H9 (cell line): Measurements from ENCODE around the gene TOR4A. TPM values are rescaled to one million over a fixed set of nuclear protein-coding genes. Genes with fewer than 3 reads are reported as not detected.

ENCODE experiments used
- DNase-seq: peaks from one replicate; pipeline ENCODE4 v3.0.0-alpha.2; 2017
- H2AFZ ChIP-seq: one replicate; pipeline ENCODE4 v1.6.1; 2013; ENCODE audit warnings: mild to moderate bottlenecking, low read length, control low read depth, moderate library complexity
- H2AK5ac ChIP-seq: 2 replicates; pipeline ENCODE4 v1.6.1; 2013; ENCODE audit warnings: low read length, control low read depth, mixed read lengths; ENCODE audit not compliant: insufficient read length
- H2BK120ac ChIP-seq: one replicate; pipeline ENCODE4 v1.6.1; 2013; ENCODE audit warnings: low read depth, mild to moderate bottlenecking, low read length, control low read depth, inconsistent platforms; ENCODE audit not compliant: poor library complexity, severe bottlenecking
- H2BK12ac ChIP-seq: 2 replicates; pipeline ENCODE4 v1.6.1; 2013; ENCODE audit warnings: low read length, control low read depth, mixed read lengths, low read depth; ENCODE audit not compliant: insufficient read length
- H2BK15ac ChIP-seq: 2 replicates; pipeline ENCODE4 v1.6.1; 2013; ENCODE audit warnings: low read depth, low read length, control low read depth
- H2BK20ac ChIP-seq: one replicate; pipeline ENCODE4 v1.6.1; 2013; ENCODE audit warnings: low read depth, mild to moderate bottlenecking, low read length, control low read depth, inconsistent platforms; ENCODE audit not compliant: poor library complexity, severe bottlenecking
- H2BK5ac ChIP-seq: 2 replicates; pipeline ENCODE4 v1.6.1; 2013; ENCODE audit warnings: low read length, control low read depth, mixed read lengths; ENCODE audit not compliant: insufficient read length
- H3K14ac ChIP-seq: 2 replicates; pipeline ENCODE4 v1.6.1; 2013; ENCODE audit warnings: low read length, control low read depth; ENCODE audit not compliant: insufficient read depth
- H3K18ac ChIP-seq: 2 replicates; pipeline ENCODE4 v1.6.1; 2013; ENCODE audit warnings: low read depth, mild to moderate bottlenecking, mixed read lengths, low read length, control low read depth; ENCODE audit not compliant: insufficient read length
- H3K23ac ChIP-seq: 2 replicates; pipeline ENCODE4 v1.6.1; 2013; ENCODE audit warnings: low read length, control low read depth, mixed read lengths, low read depth; ENCODE audit not compliant: insufficient read length
- H3K23me2 ChIP-seq: 2 replicates; pipeline ENCODE4 v1.6.1; 2013; ENCODE audit warnings: low read depth, mild to moderate bottlenecking, mixed read lengths, low read length, control low read depth; ENCODE audit not compliant: insufficient read length, poor library complexity, severe bottlenecking
- H3K27ac ChIP-seq: 2 replicates; pipeline ENCODE4 v1.5.1; 2013; ENCODE audit warnings: low read length, control low read depth, mixed read lengths, low read depth; ENCODE audit not compliant: insufficient read length
- H3K27me3 ChIP-seq: 2 replicates; pipeline ENCODE4 v1.6.1; 2013; ENCODE audit warnings: low read length, control low read depth, inconsistent platforms; ENCODE audit not compliant: insufficient read depth
- H3K4ac ChIP-seq: 2 replicates; pipeline ENCODE4 v1.6.1; 2013; ENCODE audit warnings: low read depth, mild to moderate bottlenecking, control low read depth, inconsistent platforms, low read length, moderate library complexity
- H3K4me1 ChIP-seq: 2 replicates; pipeline ENCODE4 v1.6.1; 2013; ENCODE audit warnings: low read length, control low read depth, inconsistent platforms; ENCODE audit not compliant: insufficient read depth
- H3K4me2 ChIP-seq: 2 replicates; pipeline ENCODE4 v1.6.1; 2013; ENCODE audit warnings: low read length, control low read depth, mixed read lengths; ENCODE audit not compliant: insufficient read length, insufficient read depth
- H3K56ac ChIP-seq: 2 replicates; pipeline ENCODE4 v1.6.1; 2013; ENCODE audit warnings: low read depth, mild to moderate bottlenecking, mixed read lengths, low read length, control low read depth; ENCODE audit not compliant: insufficient read length
- H3K79me1 ChIP-seq: 2 replicates; pipeline ENCODE4 v1.6.1; 2013; ENCODE audit warnings: low read depth, mild to moderate bottlenecking, moderate library complexity, low read length, control low read depth, inconsistent platforms; ENCODE audit not compliant: insufficient read depth, poor library complexity, severe bottlenecking
- H3K79me2 ChIP-seq: 2 replicates; pipeline ENCODE4 v1.6.1; 2013; ENCODE audit warnings: low read length, control low read depth, inconsistent platforms; ENCODE audit not compliant: insufficient read depth
- H3K9ac ChIP-seq: 2 replicates; pipeline ENCODE4 v1.6.1; 2013; ENCODE audit warnings: low read length, control low read depth, mixed read lengths; ENCODE audit not compliant: insufficient read length; ENCODE audit errors: extremely low read depth
- H3K9me3 ChIP-seq: one replicate; pipeline ENCODE4 v1.6.1; 2013; ENCODE audit warnings: low read depth, low read length, inconsistent platforms; ENCODE audit not compliant: control insufficient read depth
- H3T11ph ChIP-seq: one replicate; pipeline ENCODE4 v1.6.1; 2013; ENCODE audit warnings: mild to moderate bottlenecking, low read length, control low read depth, inconsistent platforms
- H4K20me1 ChIP-seq: one replicate; pipeline ENCODE4 v1.6.1; 2013; ENCODE audit not compliant: control insufficient read depth, insufficient read length, insufficient read depth
- H4K5ac ChIP-seq: 2 replicates; pipeline ENCODE4 v1.6.1; 2013; ENCODE audit warnings: low read depth, mild to moderate bottlenecking, mixed read lengths, low read length, control low read depth; ENCODE audit not compliant: insufficient read length
- H4K8ac ChIP-seq: replicated peaks from 2 replicates; pipeline ENCODE4 v1.6.1; 2013; ENCODE audit warnings: low read length, control low read depth, mixed read lengths, low read depth; ENCODE audit not compliant: insufficient read length
- H4K91ac ChIP-seq: 2 replicates; pipeline ENCODE4 v1.6.1; 2013; ENCODE audit warnings: low read depth, mild to moderate bottlenecking, moderate library complexity, mixed read lengths, low read length, control low read depth; ENCODE audit not compliant: insufficient read length
- H3K27ac Mint-ChIP-seq, 3 experiments: 2 replicates in 2 of 3; 3 replicates in 1 of 3; pipeline ENCODE4 v1.8.0; 2020 to 2021; ENCODE audit warnings: mixed read lengths in 3 of 3, mild to moderate bottlenecking in 1 of 3, moderate library complexity in 1 of 3
- H3K27me3 Mint-ChIP-seq: 2 replicates; pipeline ENCODE4 v1.8.0; 2021; ENCODE audit warnings: low read depth, mild to moderate bottlenecking, moderate library complexity, mixed read lengths
- H3K36me3 Mint-ChIP-seq, 3 experiments: 2 replicates in 2 of 3; 3 replicates in 1 of 3; pipeline ENCODE4 v1.8.0; 2020 to 2021; ENCODE audit warnings: low read depth in 3 of 3, mixed read lengths in 3 of 3; ENCODE audit not compliant: insufficient read depth in 1 of 3
- H3K4me1 Mint-ChIP-seq, 2 experiments: 2 replicates each; pipeline ENCODE4 v1.8.0; 2020; ENCODE audit warnings: mixed read lengths in 2 of 2
- H3K4me3 Mint-ChIP-seq, 2 experiments: 2 replicates in 1 of 2; 3 replicates in 1 of 2; pipeline ENCODE4 v1.8.0; 2020 to 2021; ENCODE audit warnings: mild to moderate bottlenecking in 2 of 2, mixed read lengths in 2 of 2, moderate library complexity in 1 of 2
- H3K9me3 Mint-ChIP-seq, 2 experiments: 2 replicates in 1 of 2; 3 replicates in 1 of 2; pipeline ENCODE4 v1.8.0; 2020; ENCODE audit warnings: mild to moderate bottlenecking in 2 of 2, mixed read lengths in 2 of 2, moderate library complexity in 1 of 2
- CTCF ChIP-seq: fragments of 200-600 bp; sonication (generic); conservative IDR thresholded peaks from 3 replicates; pipeline ENCODE4 v1.8.0; 2021; ENCODE audit warnings: antibody characterized with exemption, mild to moderate bottlenecking
- WGBS: extraction: QIAGEN DNeasy Blood & Tissue Kit; methylation state at CpG from one replicate; pipeline ENCODE4 v1.1.7; 2013; ENCODE audit warnings: missing lambda C conversion rate, low lambda C conversion rate, mixed read lengths; ENCODE audit not compliant: insufficient read length; ENCODE audit errors: extremely low coverage; 5-methylcytosine and 5-hydroxymethylcytosine counted together
- total RNA-seq: library from RNA; stranded (reverse); gene quantifications from 2 replicates; pipeline ENCODE4 v1.2.1, GENCODE V29; 2021

Gene TOR4A
- total RNA-seq, 1 experiment from 2014 or later: 6.2 TPM

GRCh38 chr9:137228506-137228967 lies 49.0 kb upstream of the TOR4A start:
- no peaks in the 10 kb centered on the region for H3K27me3 ChIP-seq
- no peak overlapping the region for H2BK5ac ChIP-seq
- no peak overlapping the region for H3K27ac ChIP-seq
- no peaks in the 10 kb centered on the region for H3K9me3 Mint-ChIP-seq
- no peaks in the 10 kb centered on the region for H4K20me1 ChIP-seq
- H3K56ac ChIP-seq: no peak overlapping the region
- no peak overlapping the region for H3K9ac ChIP-seq
- H2BK12ac ChIP-seq: no peak overlapping the region
- no peak overlapping the region for H3K27ac Mint-ChIP-seq
- no peak for TF ChIP-seq CTCF
- no peak overlapping the region for H4K91ac ChIP-seq
- H3K4ac ChIP-seq: no peak overlapping the region
- H3K4me1 Mint-ChIP-seq: peaks cover 2 to 3% of the 10 kb centered on the region in 2 experiments
- no peak for DNase-seq
- no peaks in the 10 kb centered on the region for H3K9me3 ChIP-seq
- H2AK5ac ChIP-seq: no peak overlapping the region
- no peak overlapping the region for H2BK20ac ChIP-seq
- no peak overlapping the region for H3K23ac ChIP-seq
- H3K14ac ChIP-seq: no peak overlapping the region
- H3T11ph ChIP-seq: no peak overlapping the region
- no peak overlapping the region for H2BK120ac ChIP-seq
- no peak overlapping the region for H3K4me2 ChIP-seq
- no peaks in the 10 kb centered on the region for H3K79me2 ChIP-seq
- H3K4me1 ChIP-seq: no peaks in the 10 kb centered on the region
- no peaks in the 10 kb centered on the region; the same call in 1 of the 2 replicates for H3K27me3 Mint-ChIP-seq
- H3K79me1 ChIP-seq: no peaks in the 10 kb centered on the region
- H2AFZ ChIP-seq: no peak overlapping the region
- no peak overlapping the region for H2BK15ac ChIP-seq
- H3K36me3 Mint-ChIP-seq: no peaks in the 10 kb centered on the region
- H4K5ac ChIP-seq: no peak overlapping the region
- H3K18ac ChIP-seq: no peak overlapping the region
- whole genome bisulfite sequencing: no CpG with 5 or more reads among the region's 29 CpGs
- H4K8ac ChIP-seq: no peak overlapping the region
- H3K4me3 Mint-ChIP-seq: no peak overlapping the region
- H3K23me2 ChIP-seq: peaks cover 9% of the 10 kb centered on the region
